Measurements from ENCODE around the gene HIF3A.
A peak's percentile ranks its signal among the peaks of the same experiment; 100 is the strongest.
"Not testable (repeated sequence)": the region's sequence is repeated elsewhere in the genome, so short reads cannot be mapped to it uniquely, and the experiment has no call there.

The HIF3A gene

DNA sequence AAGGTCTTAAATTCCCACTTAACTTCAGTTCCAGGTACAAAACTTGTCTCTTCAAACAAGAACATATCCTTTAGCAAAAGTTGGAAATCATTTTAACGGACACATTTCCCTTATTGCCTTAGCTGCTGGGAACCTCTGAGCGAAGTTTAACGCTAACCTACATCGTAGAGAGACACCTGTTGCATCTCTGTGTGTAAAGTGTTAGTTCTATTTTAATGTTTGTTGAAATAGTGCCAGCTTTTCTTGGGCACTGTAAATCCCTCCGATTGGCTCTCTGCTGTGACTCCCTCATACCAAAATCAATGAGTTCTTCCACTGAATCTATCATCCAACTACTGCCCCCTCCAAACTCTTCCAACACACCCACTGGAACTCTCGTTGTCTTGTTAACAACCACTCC, 2.3 kb upstream of the HIF3A start:
- no peak for DNase-seq (ENCODE audit: low read depth)

DNA sequence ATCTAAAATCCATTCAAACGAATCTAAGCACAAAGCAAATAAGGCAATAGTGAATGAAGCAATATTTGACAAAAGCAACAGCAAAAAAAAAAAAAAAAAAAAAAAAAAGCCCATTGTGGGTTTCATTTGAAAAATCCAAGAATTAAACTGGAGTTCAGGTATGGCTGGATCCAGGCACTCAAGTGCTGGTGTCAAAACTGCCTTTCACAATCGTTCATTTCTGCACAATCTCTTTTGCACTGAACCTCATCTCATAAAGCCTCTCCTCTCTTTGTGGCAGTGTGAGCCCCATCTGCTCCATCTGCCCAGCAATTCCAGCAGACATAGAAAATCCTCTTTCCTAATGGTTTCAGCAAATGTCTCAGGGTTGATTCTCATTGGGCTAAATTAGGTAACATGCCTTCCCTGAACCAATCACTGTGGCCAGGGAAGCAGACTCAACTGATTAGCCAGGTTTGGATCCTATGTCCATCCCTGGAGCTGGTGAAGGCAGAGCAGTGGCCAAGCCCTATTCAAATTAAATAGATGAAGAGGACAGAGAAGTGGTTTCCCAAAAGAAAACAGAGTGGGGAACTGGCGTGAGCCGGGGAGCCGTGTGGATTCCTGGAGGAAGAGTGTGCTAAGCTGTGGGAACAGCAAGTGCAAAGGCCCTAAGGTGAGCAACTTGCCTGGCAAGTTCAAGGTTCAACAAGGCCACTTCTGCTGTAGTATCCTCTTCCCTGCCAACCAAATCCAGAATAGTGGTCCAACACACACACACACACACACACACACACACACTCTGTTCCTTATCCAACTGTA, 1.2 kb upstream of the HIF3A start:
- DNase-seq (ENCODE audit: low read depth): no peak

- no peak for DNase-seq (ENCODE audit: low read depth)
Measured at GRCh38 chr19:46296202-46296480, 701 bp upstream of the HIF3A start.

DNA sequence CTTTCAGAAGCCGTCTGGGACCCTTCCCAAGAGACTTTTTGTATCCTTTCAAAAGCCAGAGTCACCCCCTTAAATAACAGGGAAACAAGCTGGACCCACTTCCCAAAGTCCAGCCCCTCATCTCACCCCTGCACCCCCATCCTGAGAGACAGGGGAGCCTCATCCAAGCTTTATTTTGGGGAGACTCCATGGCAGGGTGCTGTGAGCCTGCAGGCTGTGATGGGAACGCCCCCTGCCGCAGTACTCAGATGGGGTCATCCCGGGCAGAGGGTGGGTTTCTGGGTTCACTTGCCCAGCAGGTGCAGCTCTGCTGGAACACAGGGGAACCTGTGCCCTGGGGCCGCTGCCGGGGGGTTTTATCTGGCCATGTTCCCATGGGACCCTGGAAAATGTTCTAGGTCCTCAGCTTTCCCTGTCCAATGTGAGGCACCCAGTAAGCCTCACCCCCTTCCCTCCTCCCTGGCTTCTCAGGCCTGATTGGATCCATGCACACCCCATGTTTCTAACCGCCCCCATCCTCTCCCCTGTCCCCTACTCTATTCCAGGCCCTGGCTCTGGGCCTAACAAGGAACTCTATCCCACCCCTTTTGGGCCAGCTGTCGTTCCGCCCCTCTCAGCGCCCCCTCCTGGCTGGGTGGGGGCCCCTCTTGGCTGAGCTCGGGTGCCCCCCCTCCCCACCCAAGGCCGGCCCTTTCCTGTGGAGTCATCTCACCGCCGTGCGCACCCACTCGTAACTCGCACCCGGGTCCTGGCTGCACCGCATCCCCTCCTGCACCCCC, 1.0 kb downstream of the HIF3A start:
- peak; percentile 83 for DNase-seq (ENCODE audit: low read depth)

- no peak for DNase-seq (ENCODE audit: low read depth)
Measured at GRCh38 chr19:46298479-46299003, 1.7 kb downstream of the HIF3A start.

DNA sequence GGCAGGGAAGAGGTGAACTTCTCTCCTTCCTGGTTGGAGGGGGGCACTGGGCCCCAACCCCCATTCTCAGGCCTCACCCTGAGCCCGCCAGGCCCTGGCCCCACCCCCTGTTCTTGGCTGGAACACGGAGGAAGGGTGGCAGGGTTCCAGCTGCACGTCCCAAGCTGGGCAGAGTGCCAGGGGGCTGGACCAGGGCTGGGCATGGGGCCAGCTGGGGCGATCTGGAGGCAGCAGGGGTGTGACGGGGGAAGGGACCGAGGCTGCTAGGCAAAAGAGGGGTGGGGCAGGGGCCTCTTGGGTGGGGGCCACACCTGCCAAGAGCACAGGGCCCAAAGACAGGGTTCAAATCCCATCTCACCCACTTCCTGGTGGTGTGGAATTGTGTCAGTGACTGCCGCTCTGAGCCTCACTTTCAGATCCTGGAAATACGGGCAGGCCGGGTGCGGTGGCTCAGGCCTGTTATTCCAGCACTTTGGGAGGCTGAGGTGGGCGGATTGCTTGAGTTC, 2.2 kb downstream of the HIF3A start:
- peak; percentile 90 for DNase-seq (ENCODE audit: low read depth)

GRCh38 chr19:46299695-46300094, 2.9 kb downstream of the HIF3A start:
- DNase-seq (ENCODE audit: low read depth): peak; percentile 21

DNA sequence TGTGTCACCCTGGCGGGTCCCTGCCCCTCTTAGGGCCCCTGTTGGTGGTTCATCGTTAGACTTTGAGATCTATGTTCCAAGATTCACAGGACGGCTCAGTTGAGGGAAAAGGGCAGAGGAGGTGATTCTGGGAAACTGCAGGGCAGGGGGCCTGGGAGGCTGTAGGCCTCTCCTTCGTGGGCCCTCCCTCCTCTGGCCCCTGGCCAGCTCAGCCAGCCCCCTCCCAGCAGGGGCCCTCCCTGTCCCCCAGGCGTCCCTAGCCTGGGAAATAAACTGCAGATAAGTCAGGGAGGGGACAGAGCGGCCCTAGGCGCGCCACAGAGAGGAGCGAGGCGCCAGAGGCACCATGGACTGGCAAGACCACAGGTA, 6.5 kb downstream of the HIF3A start:
- no peak for DNase-seq (ENCODE audit: low read depth)

GRCh38 chr19:46303691-46304397, 7.0 kb downstream of the HIF3A start:
- DNase-seq (ENCODE audit: low read depth): peak; percentile 72

DNA sequence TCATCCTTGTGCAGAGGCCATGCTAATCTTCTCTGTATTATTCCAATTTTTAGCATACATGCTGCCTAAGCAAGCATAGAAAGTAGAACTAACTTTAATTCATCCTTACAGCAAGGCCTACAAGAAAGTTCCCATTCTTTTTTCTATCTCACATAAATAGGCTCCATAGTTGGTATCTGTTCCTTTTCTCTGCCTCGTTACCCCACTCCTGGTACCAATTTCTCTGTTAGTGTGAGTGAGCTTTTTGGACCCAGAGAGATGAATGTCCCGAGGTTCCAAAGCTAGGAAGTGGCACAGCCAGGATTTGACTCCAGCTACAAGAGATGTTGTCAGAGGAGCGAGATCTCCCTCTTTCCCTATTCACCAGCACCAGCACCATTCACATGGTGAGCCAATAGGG, 9.7 kb downstream of the HIF3A start:
- DNase-seq (ENCODE audit: low read depth): no peak

- no peak for DNase-seq (ENCODE audit: low read depth)
Measured at GRCh38 chr19:46308510-46308909, 11.7 kb downstream of the HIF3A start.

GRCh38 chr19:46309056-46309455, 12.2 kb downstream of the HIF3A start:
- DNase-seq (ENCODE audit: low read depth): no peak

DNA sequence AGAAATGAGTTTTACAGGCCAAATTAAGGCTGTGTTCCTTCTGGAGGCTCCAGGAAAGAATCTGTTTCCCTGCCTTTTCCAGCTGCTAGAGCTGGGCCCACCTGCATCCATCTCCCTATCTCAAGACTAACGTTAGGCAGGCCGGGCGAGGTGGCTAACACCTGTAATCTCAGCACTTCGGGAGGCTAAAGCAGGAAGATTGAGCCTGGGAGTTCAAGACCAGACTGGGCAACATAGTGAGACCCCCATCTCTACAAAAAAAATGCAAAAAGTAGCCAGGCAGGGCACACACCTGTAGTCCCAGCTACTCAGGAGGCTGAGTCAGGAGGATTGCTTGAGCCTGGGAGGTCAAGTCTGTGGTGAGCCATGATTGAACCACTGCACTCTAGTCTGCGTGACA, 14.6 kb downstream of the HIF3A start:
- no peak for DNase-seq (ENCODE audit: low read depth)

DNA sequence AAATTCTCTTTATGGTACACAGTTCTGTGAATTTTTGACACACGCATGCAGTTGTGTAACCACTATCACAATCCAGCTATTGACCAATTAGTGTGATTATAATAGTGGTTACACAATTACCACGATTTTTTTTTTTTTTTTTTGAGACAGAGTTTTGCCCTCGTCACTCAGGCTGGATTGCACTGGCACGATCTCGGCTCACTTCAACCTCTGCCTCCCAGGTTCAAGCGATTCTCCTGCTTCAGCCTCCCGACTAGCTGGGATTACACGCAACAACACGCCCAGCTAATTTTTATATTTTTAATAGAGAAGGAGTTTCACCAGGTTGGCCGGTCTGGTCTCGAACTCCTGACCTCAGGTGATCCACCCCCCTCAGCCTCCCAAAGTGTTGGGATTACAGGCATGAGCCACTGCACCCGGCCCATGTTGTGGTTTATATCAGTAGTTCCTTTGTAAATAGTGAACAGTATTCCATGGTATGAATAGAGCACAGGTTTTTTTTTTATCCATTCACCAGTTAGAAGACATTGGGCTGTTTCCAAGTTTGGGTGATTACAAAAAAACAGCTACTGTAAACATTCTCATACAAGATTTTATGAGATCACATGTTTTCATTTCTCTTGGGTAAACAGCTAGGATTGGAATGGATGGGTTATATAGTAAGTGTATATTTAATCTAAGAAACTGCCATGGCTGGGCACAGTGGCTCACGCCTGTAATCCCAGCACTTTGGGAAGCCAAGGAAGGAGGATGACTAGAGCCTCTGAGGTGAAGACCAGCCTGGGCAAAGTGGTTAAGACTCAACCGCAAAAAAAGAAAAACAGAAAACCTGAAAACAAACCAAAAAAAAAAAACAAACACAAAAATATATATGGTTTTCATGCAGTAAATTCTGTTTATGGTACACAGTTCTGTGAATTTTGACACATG, 17.0 kb downstream of the HIF3A start:
- peak; percentile 57 for DNase-seq (ENCODE audit: low read depth)

- DNase-seq (ENCODE audit: low read depth): no peak
Measured at GRCh38 chr19:46317339-46317738, 20.5 kb downstream of the HIF3A start.

- no peak for DNase-seq (ENCODE audit: low read depth)
Measured at GRCh38 chr19:46319613-46320012, 22.8 kb downstream of the HIF3A start.

DNA sequence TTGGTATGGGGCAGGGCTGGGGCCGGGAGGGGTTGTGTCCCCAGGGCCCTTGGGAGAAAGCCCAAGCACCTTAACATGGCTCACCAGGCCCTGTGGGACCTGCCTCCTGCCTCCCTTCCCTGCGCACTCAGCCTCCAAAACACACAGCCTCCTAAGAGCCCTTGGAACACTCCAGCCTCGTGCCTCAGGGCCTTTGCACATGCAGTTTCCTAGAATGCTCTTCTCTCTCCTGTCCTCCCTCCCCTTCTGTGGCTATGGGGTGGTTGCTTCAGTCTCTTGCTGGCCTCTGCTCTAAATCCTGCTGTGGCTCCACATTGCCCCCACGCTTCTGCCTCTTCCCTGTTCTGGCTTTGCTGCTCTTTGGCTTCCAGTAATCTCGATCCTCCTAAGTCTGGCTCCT, 23.7 kb downstream of the HIF3A start:
- no peak for DNase-seq (ENCODE audit: low read depth)

DNA sequence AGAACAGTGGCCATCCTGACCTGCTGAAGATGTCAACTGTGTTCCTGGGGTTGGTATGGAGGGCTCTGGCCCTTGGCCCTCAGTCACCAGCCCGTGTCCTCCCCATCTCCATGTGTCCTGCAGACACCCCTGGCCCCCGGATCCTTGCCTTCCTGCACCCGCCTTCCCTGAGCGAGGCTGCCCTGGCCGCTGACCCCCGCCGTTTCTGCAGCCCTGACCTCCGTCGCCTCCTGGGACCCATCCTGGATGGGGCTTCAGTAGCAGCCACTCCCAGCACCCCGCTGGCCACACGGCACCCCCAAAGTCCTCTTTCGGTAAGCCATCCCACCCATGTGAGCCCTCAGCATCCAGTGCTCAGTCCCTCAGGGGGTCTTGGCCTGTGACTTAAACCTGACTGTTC, 24.8 kb downstream of the HIF3A start:
- no peak for DNase-seq (ENCODE audit: low read depth)

DNA sequence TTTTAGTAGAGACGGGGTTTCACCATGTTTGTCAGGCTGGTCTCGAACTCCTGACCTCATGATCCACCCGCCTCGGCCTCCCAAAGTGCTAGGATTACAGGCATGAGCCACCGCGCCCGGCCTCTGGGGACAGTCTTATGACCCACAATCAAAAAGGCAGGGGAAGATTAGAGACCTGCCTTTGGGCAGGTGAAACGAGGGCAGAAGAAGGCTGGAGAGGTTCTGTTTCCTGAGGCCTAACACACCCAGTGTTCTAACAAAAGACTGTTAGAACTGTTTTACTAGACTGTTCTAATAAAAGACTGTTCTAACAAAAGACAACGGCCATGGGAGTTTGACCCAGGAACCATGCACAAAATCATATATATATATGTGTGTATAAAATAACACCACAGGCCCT, 26.4 kb downstream of the HIF3A start:
- DNase-seq (ENCODE audit: low read depth): not testable (repeated sequence)

- no peak for DNase-seq (ENCODE audit: low read depth)
Measured at GRCh38 chr19:46324277-46324676, 27.4 kb downstream of the HIF3A start.

DNA sequence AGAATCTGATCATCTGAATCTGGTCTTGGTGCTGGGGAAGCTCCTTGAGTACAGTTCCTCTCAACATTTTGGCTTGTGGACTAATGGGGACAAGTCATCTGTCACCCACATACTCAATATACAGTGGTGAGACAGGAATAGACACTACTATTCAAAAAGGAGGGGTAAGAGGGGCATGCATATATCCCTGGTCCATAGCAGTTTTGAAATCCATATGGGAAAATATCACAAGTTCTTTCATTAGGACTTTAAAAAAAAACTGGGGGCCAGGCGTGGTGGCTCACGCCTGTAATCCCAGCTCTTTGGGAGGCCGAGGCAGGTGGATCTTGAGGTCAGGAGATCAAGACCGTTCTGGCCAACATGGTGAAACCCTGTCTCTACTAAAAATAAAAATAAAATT, 29.8 kb downstream of the HIF3A start:
- no peak for DNase-seq (ENCODE audit: low read depth)

DNA sequence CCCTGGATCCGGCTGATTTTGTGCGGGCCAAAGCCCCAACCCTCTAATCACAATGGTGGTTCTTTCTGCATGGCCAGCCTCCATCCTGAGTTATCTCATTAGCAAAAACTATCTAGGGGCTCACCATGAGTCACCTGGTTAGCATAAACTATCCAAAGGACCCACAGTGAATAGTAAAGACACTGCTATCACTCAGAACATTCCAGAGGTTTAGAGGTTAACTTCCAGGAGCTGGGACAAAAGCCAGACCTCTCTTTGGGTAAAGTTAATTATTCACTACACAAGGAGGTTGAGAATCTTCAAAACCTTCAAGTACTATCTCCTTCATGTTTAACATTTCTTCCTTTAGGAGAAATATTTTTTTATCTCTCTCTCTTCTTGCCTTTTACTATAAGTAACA, 31.2 kb downstream of the HIF3A start:
- DNase-seq (ENCODE audit: low read depth): peak; percentile 59
